Smooth muscle cell (in vitro differentiated cells): ENCODE data around the gene BRPF3. TPM values are rescaled to one million over a fixed set of nuclear protein-coding genes. Genes with fewer than 3 reads are reported as not detected.

ENCODE experiments used
- DNase-seq: peaks from one replicate; lab custom pipeline; 2025; ENCODE audit not compliant: unreplicated experiment; lab: John Stamatoyannopoulos, UW
- H2AFZ ChIP-seq: fragments of 200-600 bp; sonication (generic); 2 replicates; pipeline ENCODE4 v1.6.0; 2016; ENCODE audit warnings: antibody characterized with exemption, low read depth, mild to moderate bottlenecking
- H3F3A ChIP-seq: fragments of 200-600 bp; sonication (generic); 2 replicates; pipeline ENCODE4 v1.6.0; 2017; ENCODE audit warnings: antibody characterized with exemption, low read depth
- H3K27ac ChIP-seq: fragments of 200-600 bp; sonication (generic); 2 replicates; pipeline ENCODE4 v1.5.1; 2016; ENCODE audit warnings: low read depth, mild to moderate bottlenecking
- H3K27me3 ChIP-seq: fragments of 200-600 bp; sonication (generic); 2 replicates; pipeline ENCODE4 v1.6.1; 2016; ENCODE audit warnings: low read depth, mild to moderate bottlenecking
- H3K36me3 ChIP-seq: fragments of 200-600 bp; sonication (generic); 2 replicates; pipeline ENCODE4 v1.5.1; 2016; ENCODE audit warnings: low read depth
- H3K4me1 ChIP-seq: fragments of 200-600 bp; sonication (generic); 2 replicates; pipeline ENCODE4 v1.5.1; 2016; ENCODE audit warnings: low read depth
- H3K4me2 ChIP-seq: fragments of 200-600 bp; sonication (generic); 2 replicates; pipeline ENCODE4 v1.6.0; 2016; ENCODE audit warnings: mild to moderate bottlenecking
- H3K4me3 ChIP-seq: fragments of 200-600 bp; sonication (generic); 2 replicates; pipeline ENCODE4 v1.5.1; 2016; ENCODE audit warnings: mild to moderate bottlenecking
- H3K79me2 ChIP-seq: fragments of 200-600 bp; sonication (generic); 2 replicates; pipeline ENCODE4 v1.6.0; 2016; ENCODE audit warnings: low read depth, mild to moderate bottlenecking
- H3K9ac ChIP-seq: fragments of 200-600 bp; sonication (generic); 2 replicates; pipeline ENCODE4 v1.6.0; 2016; ENCODE audit warnings: low read depth
- H3K9me3 ChIP-seq: fragments of 200-600 bp; sonication (generic); replicated peaks from 2 replicates; pipeline ENCODE4 v1.5.1; 2016; ENCODE audit warnings: low read depth
- H4K20me1 ChIP-seq: fragments of 200-600 bp; sonication (generic); 2 replicates; pipeline ENCODE4 v1.6.0; 2016; ENCODE audit warnings: low read depth
- WGBS: methylation state at CpG from one replicate; pipeline ENCODE4 v1.1.7; 2016; ENCODE audit warnings: low lambda C conversion rate; 5-methylcytosine and 5-hydroxymethylcytosine counted together
- polyA plus RNA-seq: library from polyadenylated mRNA; unstranded; fragments of >200 nt; fragmentation: Nextera tagmentation; extraction: Ambion mirVana; gene quantifications from 2 replicates; pipeline ENCODE4 v1.2.1, GENCODE V29; 2016
- total RNA-seq: library from RNA; depleted of rRNA; stranded (reverse); fragments of >200 nt; gene quantifications from 2 replicates; pipeline ENCODE4 v1.2.3, GENCODE V29; 2014
- TF ChIP-seq, protein P1 (sequence below): fragments of 200-600 bp; sonication (generic); IDR thresholded peaks from 2 replicates; pipeline ENCODE4 v1.5.1; 2017; ENCODE audit warnings: borderline replicate concordance, mild to moderate bottlenecking, antibody characterized with exemption; ENCODE audit not compliant: insufficient read depth, poor library complexity, severe bottlenecking

BRPF3 gene
- total and polyA plus RNA-seq, 2 experiments from 2014 or later = 8.9 to 20.0 TPM

DNA sequence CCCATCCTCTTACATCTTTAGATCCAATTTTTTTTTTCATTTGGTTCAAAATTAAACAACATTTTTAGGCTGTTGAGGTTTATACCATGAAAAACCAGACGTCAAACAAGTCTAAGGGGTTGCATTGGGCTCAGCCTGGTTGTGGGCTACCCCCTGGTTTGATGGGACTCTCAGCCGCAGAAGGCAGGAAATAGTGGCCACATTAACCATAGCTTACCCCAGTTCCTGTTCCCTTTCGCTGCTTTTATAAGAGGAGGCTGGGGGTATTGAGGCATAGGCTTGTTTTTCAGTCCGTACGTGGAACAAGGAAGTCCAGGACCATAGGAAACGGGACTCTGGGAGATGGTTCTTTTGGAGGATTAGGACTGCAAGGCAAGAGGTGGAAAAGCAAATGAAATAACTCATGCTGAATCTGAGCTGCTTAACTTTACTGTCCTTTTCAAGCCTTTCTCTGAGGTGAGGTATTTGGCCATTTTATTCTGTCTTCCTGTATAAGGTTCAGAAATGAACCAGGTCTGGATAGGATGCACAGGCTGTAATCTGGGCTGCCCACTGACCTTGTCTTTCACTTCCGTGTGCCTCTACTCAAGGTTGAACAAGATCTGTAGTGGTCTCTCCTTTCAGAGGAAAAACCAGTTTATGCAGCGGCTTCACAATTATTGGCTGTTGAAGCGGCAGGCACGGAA is 7.7 kb downstream of the BRPF3 start:
- Histone ChIP-seq H3K79me2 (peaks cover 50% of the 10 kb centered on the region), H3F3A (no peaks in the 10 kb centered on the region), H3K27ac (no peak overlapping the region), H3K27me3 (no peaks in the 10 kb centered on the region), H4K20me1 (peaks cover 96% of the 10 kb centered on the region), H3K4me3 (no peak overlapping the region), H2AFZ (no peak overlapping the region), H3K9ac (no peak overlapping the region), H3K36me3 (peaks cover 32% of the 10 kb centered on the region), H3K4me2 (no peak overlapping the region), H3K4me1 (no peaks in the 10 kb centered on the region), H3K9me3 (no peaks in the 10 kb centered on the region)
- no peak for DNase-seq
- WGBS = 97% methylated on average over 10 of the region's 10 CpGs
- TF ChIP-seq, protein P1, sequence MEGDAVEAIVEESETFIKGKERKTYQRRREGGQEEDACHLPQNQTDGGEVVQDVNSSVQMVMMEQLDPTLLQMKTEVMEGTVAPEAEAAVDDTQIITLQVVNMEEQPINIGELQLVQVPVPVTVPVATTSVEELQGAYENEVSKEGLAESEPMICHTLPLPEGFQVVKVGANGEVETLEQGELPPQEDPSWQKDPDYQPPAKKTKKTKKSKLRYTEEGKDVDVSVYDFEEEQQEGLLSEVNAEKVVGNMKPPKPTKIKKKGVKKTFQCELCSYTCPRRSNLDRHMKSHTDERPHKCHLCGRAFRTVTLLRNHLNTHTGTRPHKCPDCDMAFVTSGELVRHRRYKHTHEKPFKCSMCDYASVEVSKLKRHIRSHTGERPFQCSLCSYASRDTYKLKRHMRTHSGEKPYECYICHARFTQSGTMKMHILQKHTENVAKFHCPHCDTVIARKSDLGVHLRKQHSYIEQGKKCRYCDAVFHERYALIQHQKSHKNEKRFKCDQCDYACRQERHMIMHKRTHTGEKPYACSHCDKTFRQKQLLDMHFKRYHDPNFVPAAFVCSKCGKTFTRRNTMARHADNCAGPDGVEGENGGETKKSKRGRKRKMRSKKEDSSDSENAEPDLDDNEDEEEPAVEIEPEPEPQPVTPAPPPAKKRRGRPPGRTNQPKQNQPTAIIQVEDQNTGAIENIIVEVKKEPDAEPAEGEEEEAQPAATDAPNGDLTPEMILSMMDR = no peak

DNA sequence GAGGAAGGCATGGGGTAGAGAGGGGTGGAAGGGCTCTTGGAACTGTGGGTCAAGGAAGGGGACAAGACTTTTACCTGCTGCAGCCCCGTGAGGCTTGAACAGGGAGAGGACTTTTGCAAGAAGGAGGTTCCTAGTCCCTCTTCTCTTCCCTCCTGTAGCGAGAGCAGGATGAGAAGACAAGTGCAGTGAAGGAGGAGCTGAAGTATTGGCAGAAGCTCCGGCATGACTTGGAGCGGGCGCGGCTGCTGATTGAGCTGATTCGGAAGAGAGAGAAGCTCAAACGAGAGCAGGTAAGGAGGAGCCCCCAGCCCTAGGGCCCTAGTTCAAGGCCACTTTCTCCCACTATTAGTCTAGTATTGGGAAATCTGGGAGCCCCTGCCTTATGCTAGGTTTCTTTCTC is 10.6 kb downstream of the BRPF3 start:
- TF ChIP-seq, protein P1 = no peak
- DNase-seq = no peak
- Histone ChIP-seq H3K4me3 (no peak overlapping the region), H3K9ac (no peak overlapping the region), H3K27me3 (no peaks in the 10 kb centered on the region), H3K79me2 (peaks cover 24% of the 10 kb centered on the region), H3K4me1 (no peaks in the 10 kb centered on the region), H3K4me2 (no peak overlapping the region), H4K20me1 (peaks cover 76% of the 10 kb centered on the region), H2AFZ (no peak overlapping the region), H3K36me3 (peaks cover 41% of the 10 kb centered on the region), H3F3A (no peaks in the 10 kb centered on the region), H3K9me3 (no peaks in the 10 kb centered on the region), H3K27ac (no peak overlapping the region)
- WGBS = 99% methylated on average over 8 of the region's 8 CpGs

DNA sequence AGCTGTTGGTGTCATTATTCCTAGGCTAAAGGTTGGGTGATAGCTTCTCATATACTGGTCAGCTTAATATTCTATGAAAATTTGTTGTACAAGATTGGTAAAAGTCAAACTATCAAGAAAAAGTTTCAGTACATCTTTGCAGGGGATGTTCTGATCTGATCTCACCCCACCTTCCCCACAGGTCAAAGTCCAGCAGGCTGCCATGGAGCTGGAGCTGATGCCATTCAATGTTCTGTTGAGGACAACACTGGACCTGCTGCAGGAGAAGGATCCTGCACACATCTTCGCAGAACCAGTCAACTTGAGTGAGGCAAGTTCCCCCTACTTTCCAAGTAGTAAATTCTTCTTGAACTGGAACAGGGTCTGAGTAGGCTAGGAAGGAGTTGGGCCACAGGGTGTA is 13.1 kb downstream of the BRPF3 start:
- no peaks in the 10 kb centered on the region for H3F3A ChIP-seq
- WGBS = 100% methylated on average over 1 of the region's 1 CpG
- H3K4me2 ChIP-seq = no peak overlapping the region
- H3K4me3 ChIP-seq = no peak overlapping the region
- DNase-seq = no peak
- H3K27me3 ChIP-seq = no peaks in the 10 kb centered on the region
- no peak overlapping the region for H3K27ac ChIP-seq
- TF ChIP-seq, protein P1 = no peak
- peaks cover 7% of the 10 kb centered on the region for H3K79me2 ChIP-seq
- no peaks in the 10 kb centered on the region for H3K4me1 ChIP-seq
- H3K36me3 ChIP-seq = peaks cover 33% of the 10 kb centered on the region
- H2AFZ ChIP-seq = no peak overlapping the region
- H3K9me3 ChIP-seq = no peaks in the 10 kb centered on the region
- peaks cover 59% of the 10 kb centered on the region for H4K20me1 ChIP-seq
- no peak overlapping the region for H3K9ac ChIP-seq

DNA sequence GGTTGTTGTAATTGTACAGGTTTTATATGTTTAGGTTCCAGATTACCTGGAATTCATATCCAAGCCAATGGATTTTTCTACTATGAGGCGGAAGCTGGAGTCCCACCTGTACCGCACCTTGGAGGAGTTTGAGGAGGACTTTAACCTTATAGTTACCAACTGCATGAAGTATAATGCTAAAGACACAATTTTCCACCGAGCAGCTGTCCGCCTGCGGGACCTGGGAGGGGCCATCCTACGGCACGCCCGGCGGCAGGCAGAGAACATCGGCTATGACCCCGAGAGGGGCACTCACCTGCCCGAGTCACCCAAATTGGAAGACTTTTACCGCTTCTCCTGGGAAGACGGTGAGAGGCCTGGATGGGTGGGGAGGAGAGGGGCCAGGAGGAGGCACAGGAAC is 13.6 kb downstream of the BRPF3 start:
- Histone ChIP-seq H3K79me2 (peaks cover 7% of the 10 kb centered on the region), H3F3A (no peaks in the 10 kb centered on the region), H3K4me2 (no peak overlapping the region), H3K9ac (no peak overlapping the region), H4K20me1 (peaks cover 53% of the 10 kb centered on the region), H3K4me1 (no peaks in the 10 kb centered on the region), H3K36me3 (peaks cover 33% of the 10 kb centered on the region), H3K27me3 (no peaks in the 10 kb centered on the region), H3K27ac (no peak overlapping the region), H2AFZ (no peak overlapping the region), H3K4me3 (no peak overlapping the region), H3K9me3 (no peaks in the 10 kb centered on the region)
- 97% methylated on average over 14 of the region's 14 CpGs for WGBS
- TF ChIP-seq, protein P1 = no peak
- DNase-seq = no peak
